Endometrial microvascular endothelial cells (primary cell): ENCODE results near the gene AUH. TPM values are rescaled to one million over a fixed set of nuclear protein-coding genes. Genes with fewer than 3 reads are reported as not detected.

Experiments used
- in situ Hi-C: cut with HindIII; loops from 2 replicates; pipeline ENCODE4 v1.10.0; 2017; ENCODE audit warnings: low sequenced_read_pairs, low pct_unique_long_range_greater_than_20kb; ENCODE audit errors: inconsistent ontology term
- total RNA-seq: library from RNA; depleted of rRNA; stranded (reverse); fragments of >200 nt; gene quantifications from one replicate; pipeline ENCODE4 v1.2.3, GENCODE V29; 2015; ENCODE audit errors: inconsistent ontology term

Gene AUH
- total RNA-seq, 1 donor from 2014 or later = 3.4 TPM

DNA sequence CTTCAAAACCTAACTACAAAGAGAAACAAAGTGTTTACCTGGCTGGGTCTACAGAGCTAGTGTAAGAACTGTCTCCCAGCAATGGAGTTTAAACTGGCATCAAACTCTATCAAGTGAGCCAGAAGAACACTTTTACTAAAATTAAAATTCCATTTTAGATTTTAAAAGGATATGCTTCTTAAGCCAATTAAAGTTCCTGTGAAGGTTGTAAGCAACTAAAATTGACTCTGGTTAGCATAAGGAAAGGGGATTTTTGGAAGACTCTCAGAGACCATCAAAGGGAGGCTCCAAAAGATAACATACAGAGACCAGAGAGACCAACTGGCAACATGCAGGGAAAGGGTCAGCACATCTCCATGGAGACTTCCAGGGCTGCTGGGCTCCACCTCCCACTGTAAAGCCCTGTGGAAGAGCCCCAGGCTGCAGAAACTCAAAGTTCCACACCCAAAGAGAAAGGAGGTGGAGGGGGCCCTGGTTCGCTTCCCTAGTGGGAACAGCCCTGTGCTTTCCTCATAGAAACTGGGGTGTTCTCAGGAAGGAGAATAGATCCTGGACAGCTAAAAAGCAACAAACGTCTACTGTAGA, 91.7 kb downstream of the AUH start:
- in situ Hi-C loops = no loop called here

DNA sequence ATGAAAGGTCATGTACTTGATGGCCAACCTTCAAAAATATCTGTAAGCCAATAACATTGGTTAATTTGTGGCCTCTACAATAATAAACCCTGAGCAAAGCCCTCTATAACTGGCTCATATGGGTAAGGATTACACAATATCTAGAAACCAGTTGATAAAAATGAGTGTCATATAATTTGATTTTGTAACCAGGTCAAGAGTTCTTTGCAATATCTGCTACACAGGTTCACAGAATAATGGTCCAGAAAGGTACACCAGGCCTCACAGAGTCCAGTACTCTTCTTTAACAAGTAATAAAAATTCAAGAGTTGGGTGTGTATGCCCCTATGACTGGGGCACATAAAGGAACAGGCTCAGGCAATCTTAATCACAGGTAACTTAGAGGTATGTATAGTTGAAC, 95.3 kb downstream of the AUH start:
- in situ Hi-C loops = no loop called here

DNA sequence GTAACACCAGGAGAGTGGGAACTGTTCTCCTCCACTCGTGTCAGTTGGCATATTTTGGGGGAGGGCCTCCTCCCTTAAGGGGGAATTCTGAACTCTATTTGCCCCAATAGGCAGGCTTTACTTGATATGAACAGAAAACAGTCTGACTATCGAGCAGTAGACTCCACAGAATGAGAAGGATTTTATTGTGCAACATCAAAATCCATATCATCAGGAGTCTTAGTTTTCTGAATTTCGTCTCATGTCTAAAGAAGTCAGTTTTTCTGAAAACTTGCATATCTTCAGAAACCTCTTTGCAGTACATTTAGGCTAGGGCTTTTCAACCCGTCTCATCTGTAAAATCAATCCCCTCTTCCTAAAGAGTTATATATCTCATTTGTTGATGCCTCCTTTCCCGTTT, 96.2 kb downstream of the AUH start:
- in situ Hi-C loops = no loop called here

DNA sequence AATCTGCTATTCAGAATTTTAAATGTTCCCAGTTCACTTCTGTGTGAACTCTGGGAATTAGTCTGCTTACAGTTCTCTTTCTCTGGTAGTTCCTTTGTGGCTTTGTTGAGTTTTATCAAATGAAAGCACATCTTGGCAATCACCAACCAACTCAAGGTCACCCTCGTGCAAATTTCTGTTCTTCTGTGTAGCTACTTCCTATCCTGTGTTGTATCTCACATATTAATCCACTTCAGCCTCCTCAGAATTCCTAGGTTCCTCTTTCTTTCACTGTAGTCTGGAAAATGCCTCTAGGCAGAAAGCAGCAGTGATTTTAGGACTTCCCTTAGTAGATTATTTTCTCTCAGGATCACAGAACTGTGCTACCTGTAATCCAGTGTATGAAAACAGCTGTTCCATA, 100.3 kb downstream of the AUH start:
- in situ Hi-C loops = no loop called here

DNA sequence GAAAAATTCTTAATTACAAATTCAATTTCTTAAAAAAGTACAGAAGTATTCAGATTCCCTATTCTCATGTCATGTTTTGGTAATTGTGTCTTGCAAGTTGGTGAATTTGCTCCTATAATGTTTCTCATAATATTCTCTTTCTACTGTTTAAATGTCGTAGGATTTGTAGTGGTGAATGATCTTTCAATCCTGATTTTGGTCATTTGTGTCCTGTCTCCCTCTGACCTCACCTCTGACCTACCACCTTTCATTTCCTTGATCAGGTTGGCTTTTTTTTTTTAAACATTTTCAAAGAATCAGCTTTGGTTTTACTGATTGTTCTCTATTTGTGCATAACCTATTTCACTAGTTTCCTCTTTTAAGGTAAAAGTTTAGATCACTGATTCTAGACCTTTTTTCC, 102.6 kb downstream of the AUH start:
- in situ Hi-C loops = no loop called here

DNA sequence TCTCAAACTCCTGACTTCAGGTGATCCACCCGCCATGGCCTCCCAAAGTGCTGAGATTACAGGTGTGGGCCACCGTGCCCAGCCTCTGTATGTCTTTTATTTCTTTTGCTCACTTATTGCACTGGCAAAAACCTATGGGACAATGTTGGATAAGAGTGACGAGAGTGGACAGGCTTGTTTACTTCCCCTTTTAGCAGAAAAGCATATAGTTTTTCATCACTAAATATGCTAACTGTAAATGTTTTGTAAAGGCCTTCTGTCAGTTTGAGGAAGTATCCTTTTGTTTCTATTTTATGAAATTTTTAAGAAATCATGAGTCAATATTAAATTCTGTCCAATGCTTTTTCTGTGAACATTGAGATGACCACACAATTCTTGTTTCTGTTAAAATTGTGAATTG, 103.3 kb downstream of the AUH start:
- in situ Hi-C loops = no loop called here

DNA sequence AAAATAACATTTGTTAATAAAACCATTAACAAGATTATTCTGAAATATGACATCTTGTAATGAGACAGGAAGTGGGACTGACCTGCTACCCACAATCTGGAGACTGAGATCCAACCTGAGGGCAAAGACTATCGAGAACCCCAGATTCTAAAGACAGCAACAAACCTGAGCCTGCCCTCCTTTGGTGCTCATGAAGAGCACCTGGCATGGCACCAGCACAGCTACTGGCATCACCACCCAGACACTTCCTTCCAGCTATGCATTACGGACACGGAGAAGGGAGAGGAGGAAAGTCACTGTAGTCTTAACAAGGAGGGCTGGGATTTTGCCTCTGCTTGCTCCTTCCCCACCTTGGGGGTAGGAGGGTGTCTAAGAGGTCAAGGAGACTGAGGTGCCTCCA, 105.5 kb downstream of the AUH start:
- in situ Hi-C loops = no loop called here

DNA sequence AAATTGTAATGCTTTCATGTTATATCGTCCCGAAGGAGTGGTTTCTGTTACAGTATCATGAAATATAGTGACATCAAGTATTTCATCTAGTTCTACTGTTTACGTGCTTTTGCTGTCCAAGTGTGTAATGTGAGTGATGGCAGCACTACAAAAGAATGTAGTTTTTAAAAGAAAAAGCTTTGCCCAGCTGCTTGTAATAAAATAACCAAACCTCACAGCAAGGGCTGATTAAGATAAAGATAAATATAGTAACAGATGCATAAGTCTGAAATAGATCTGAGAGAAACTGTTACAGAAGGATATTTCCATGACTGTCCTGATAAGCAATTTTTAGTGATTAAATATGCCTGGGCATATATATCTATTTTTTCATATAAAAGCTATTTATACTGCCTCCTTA, 106.4 kb downstream of the AUH start:
- in situ Hi-C loops = no loop called here

DNA sequence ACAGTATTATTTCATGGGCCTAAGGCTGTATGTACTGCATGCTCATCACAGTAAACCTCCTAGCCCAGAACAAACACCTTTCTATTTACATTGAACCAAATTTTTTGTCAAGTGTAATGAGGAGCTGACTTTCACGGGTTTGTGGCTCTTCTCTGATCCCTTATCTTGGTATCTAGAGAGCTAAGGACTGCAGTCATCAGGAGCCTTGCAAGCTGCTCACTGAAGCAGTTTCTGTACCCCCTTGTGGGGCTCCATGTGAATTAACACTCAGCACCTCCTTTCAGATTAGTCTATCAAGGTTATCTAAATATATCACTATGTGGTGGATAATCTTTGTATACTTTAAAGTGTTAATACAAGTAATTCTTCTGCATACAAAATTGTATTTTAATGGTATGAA, 108.2 kb downstream of the AUH start:
- in situ Hi-C loops = no loop called here

DNA sequence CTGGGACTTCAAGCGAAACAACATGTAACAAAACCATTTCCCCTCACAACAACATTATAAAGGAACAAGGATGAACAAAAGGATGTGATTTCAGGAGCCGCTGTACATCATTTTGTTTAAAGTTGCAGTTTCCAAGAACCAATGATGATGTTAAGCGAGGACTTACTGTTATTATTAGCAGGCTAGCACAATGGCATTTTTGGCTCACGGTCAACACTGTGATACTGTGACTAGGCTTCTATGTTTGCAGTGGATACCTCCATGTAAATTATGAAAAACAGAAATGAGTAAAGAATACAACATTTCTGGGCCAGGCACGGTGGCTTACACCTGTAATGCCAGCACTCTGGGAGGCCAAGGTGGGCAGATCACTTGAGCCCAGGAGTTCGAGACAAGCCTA, 113.0 kb downstream of the AUH start:
- in situ Hi-C loops = no loop called here

DNA sequence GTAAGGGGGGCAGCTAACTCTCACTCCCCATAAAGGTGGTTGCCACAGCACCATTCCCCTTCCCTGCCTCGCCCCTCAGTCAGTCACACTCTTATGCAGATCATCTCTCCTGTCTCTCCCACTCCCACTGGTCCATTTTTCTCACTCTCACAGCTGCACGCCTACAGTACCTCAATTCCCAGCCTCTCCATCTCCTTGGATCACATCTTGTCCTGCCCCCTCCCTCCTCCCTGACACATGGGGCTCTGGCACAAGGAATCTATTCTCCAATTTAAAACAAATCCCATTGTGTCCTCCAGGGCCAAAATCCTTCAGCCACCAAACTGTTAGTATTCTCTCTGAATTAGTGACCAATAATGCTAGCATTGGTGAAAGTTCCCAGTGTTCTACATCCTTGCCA, 114.4 kb downstream of the AUH start:
- in situ Hi-C loops = no loop called here

DNA sequence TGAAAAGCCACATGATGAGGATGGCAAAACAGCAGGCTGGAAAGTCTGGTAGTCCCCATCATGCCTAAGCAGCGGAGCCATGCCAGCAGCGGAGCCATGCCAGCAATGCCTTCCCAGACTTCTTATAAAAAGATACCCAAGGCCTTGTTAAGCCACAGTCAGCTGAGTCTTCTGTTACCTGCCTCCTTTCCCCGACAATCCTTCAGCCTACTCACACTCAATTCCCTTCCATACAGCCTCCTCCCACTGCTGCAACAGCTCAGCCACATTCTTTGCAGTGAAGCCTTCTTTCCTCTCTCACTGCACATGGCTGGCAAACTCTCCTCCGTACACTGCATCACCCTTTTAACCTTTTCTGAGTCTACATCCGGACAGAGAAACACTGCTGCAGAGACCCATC, 114.9 kb downstream of the AUH start:
- in situ Hi-C loops = no loop called here

DNA sequence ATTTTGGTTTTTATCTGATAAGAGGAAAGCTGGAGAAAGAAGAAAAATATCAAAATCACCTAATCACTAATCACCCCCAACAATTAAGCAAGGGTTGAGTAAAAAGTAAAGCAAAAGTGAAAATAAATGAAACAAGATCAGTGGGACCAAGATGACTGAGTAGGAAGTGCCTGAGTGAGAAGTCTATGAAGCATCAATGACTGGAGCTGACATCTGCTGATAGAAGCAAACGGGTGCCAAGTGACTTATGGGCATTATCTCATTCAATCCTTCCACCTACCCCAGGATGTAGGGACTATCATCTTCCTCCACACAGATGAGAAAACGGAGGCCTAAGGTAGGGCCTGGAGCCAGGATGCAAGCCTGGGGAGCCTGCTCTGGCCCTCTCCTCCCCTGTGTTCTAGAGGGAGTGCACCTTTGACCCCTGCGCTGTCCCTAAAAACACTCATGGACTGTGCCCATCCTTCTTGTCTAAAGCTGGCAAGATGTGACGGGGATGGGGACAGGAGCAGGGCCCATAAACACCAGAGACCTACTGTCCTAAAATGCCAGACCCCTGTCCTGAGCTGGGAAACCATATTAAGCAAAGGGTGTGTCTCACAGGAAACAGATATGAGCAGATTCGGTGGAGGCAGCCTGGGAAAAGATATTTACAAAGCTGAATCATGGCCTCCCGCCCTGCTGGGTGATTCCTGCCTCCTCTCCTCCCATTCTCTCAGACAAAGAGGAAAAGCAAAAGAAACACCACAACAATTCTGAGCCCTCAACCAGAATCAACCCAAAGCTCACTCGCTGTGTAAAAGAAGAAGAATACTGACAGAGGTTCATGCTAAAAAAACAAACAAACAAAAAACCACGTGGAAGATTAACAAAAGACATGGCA, 116.0 kb downstream of the AUH start:
- in situ Hi-C loops = no loop called here

DNA sequence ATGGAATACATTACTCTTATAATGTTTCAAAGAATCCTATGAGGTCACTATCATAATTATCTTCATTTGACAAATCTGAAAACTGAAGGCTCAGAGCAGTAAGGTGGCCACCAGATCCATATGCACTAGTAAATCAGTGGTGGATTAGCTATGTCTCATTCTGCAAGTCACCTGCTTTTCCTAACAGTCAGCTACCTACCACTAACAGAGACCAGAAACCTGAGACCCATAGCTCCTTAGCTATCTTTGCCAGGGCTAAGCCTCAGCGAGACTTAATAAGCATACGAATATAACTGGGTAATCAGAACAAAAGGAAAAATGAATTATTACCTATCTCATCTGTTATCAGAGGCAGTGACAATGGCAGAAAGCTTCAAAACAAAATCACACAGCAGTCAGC, 118.7 kb downstream of the AUH start:
- in situ Hi-C loops = no loop called here

DNA sequence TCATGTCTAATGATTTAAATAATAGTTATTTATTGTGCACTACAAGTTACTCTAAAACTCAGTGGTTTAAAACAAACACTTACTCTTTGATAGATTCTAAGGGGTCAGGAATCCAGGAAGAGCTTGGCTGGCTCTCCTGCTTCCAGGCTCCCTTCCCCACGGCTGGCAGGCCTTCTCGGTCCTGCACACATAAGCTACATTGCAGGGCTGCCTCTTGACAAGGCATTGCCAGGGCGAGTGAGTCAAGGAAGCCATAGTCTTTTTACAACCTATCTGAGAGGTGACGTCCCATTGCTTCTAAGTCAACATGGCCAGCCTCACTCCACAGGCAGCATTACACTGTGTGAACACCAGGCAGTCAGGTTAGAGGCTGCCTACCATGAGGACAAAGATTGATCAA, 119.8 kb downstream of the AUH start:
- in situ Hi-C loops = no loop called here

DNA sequence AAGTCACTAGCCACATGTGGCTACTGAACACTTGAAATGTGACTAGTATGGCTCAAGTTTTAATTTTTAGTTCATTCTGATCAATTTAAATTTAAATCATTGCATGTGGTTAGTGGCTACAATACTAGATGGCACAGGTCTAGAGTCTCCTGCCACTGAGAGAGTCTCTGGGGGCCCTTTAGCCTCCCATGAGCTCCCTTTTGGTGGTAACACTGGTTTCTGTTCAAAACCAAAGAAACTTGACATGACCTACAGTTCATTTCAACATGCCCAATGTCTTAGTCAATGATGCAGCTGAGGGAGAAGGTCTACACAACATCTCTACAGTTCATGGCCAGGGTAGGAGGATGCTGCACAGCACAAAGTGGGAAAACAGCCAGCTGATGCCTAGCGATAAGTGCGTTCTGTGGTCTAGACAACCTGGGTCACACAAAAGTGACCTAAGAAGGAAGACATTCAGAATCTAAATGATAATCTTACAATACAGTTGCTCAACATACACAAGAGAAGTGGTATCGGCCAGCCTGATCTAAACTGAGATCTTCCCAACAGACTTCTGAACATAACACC, 121.0 kb downstream of the AUH start:
- in situ Hi-C loops = no loop called here

DNA sequence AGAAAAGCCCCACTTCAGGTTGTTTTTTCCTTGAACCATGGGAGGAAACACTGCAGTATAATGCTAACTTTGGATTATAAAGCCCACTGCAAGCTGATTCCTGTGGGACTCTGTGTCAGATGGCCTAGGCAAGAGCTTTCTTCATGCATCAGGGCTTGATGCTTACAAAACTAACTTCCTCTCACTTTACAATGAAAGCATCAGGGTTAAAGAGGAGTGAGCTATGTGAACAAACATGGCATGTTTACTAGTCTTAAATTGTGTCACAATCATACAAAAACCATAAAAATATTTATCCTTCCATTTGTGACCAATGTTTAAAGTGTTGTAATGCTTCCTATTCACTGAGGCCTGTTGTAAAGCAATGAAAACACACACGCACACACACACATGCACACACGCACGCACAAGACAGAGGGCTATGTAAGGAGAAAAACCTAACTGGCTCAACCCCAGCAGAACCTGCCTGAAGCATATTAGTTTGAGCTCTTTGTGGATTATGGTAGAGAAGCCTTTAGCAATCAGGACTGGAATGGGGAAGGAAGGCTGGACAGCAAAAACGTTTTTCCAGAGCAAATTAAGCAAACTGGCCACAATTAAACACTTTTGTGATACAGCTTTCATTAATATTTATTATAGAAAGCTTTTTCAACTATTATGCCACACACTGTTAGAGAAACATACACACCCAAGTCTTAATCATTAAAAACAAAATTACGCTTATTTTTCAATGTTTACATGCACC, 122.2 kb downstream of the AUH start:
- in situ Hi-C loops = no loop called here

DNA sequence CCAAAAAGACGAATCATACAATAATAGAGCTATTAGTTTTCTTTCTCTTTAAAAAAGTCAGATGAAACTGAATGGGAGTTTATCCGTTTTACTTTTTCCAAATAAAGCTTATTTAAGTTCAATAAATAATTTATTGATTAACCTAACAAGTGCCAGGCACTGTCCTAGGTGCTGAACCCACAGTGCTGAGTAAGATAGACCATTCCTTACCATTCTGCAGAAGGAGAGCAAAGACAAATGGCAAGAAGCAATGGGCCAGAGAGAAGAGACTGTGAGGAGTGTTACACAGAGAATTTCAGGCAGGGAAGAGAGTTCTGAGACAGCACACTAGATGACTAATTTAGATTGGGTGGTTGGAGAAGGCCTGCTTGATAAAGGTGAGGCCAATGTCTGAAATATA, 127.2 kb downstream of the AUH start:
- in situ Hi-C loops = no loop called here

DNA sequence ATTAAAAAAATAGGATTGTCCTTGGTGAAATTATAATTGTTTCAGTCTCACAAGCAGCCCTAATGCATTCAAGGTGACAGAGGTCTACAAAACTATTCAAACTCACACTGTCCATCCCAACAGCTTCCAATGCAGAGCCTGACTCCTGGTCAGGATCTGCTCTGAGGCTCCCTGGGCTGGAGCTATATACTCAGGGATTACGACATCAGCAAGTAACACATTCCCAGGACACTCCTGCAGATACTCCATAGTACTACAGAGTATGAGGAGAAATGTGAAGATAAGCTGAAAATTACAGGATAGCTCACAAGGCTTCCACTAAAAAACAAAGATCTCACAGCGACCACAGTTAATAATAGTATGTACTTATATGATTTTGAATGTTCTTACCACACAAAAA, 130.1 kb downstream of the AUH start:
- in situ Hi-C loops = no loop called here

DNA sequence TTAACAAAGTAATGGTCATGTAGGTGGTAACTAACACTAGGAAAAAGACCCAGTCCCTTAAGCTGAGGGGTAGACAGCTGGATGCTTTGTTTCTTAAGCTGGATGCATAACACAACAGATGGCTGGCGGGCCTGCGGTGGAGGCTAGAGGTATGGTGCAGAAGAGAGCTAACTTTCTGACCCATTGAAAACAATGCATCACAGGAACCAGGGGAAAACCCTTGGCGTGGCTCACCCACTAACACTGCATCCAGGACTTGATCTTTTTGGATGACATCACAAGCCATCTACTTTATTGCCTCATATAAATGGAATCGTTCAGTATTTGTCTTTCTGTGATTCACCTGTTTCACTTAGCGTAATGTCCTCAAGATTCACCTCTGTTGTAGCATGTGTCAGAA, 138.7 kb downstream of the AUH start:
- in situ Hi-C loops = no loop called here
